H1 (cell line): Measurements from ENCODE around the gene NUP85. TPM values are rescaled to one million over a fixed set of nuclear protein-coding genes. Genes with fewer than 3 reads are reported as not detected.

Experiments
- CTCF ChIA-PET: fragments of 300-600 bp; sonication (Branson Sonifier 250); formaldehyde crosslinking; loops from one replicate; lab custom pipeline; 2021; ENCODE audit not compliant: partially characterized antibody; lab: Charles Lee
- POLR2A ChIA-PET: fragments of 300-600 bp; sonication (Branson Sonifier 250); formaldehyde crosslinking; loops from one replicate; lab custom pipeline; 2021; ENCODE audit warnings: inconsistent platforms; ENCODE audit not compliant: partially characterized antibody; lab: Charles Lee
- DNase-seq, 2 experiments: peaks; one replicate each; pipeline versions ENCODE4 v3.0.0 to v3.0.0-alpha.2; 2010 to 2022; ENCODE audit warnings: low spot score in 2 of 2, low read depth in 1 of 2, mixed read lengths in 1 of 2
- FAIRE-seq: peaks from 2 replicates; lab custom pipeline; 2011; peaks lifted over from hg19 to GRCh38; lab: Jason Lieb, UNC
- H2AFZ ChIP-seq: 2 replicates; pipeline ENCODE4 v1.8.1; 2012; ENCODE audit warnings: low read length, inconsistent platforms
- H2AK5ac ChIP-seq: 2 replicates; pipeline ENCODE4 v1.6.1; 2013; ENCODE audit warnings: low read depth, low read length
- H2BK120ac ChIP-seq: replicated peaks from 2 replicates; pipeline ENCODE3; 2013; ENCODE audit warnings: low read depth, low read length, inconsistent platforms
- H2BK12ac ChIP-seq: 2 replicates; pipeline ENCODE4 v1.6.1; 2013; ENCODE audit warnings: low read depth, low read length
- H2BK15ac ChIP-seq: 2 replicates; pipeline ENCODE4 v1.6.1; 2013; ENCODE audit warnings: low read length
- H2BK20ac ChIP-seq: 2 replicates; pipeline ENCODE4 v1.6.1; 2013; ENCODE audit warnings: low read length
- H2BK5ac ChIP-seq: 2 replicates; pipeline ENCODE4 v1.6.1; 2013; ENCODE audit warnings: low read depth, low read length
- H3K14ac ChIP-seq: 2 replicates; pipeline ENCODE4 v1.6.1; 2013; ENCODE audit warnings: inconsistent platforms; ENCODE audit not compliant: insufficient read length
- H3K18ac ChIP-seq: 2 replicates; pipeline ENCODE4 v1.6.1; 2013; ENCODE audit warnings: low read length; ENCODE audit errors: extremely low read depth
- H3K23ac ChIP-seq: 2 replicates; pipeline ENCODE4 v1.6.1; 2013; ENCODE audit warnings: inconsistent platforms; ENCODE audit not compliant: insufficient read length
- H3K23me2 ChIP-seq: 2 replicates; pipeline ENCODE4 v1.6.1; 2013; ENCODE audit warnings: low read depth, low read length
- H3K27ac ChIP-seq: 2 replicates; pipeline ENCODE4 v1.6.1; 2011; ENCODE audit warnings: low read depth, low read length, inconsistent platforms
- H3K27me3 ChIP-seq, 4 experiments: replicated peaks in 1 of 4; 1 replicate in 1 of 4; 2 replicates in 3 of 4; pipeline versions ENCODE4 v1.6.1 to v1.8.1; 2011 to 2013; ENCODE audit warnings: low read length in 3 of 4, mild to moderate bottlenecking in 3 of 4, inconsistent platforms in 2 of 4, mixed read lengths in 2 of 4, moderate library complexity in 1 of 4; ENCODE audit not compliant: control insufficient read depth in 3 of 4, insufficient read depth in 3 of 4; ENCODE audit errors: extremely low read depth in 1 of 4
- H3K36me3 ChIP-seq, 4 experiments: 2 replicates each; pipeline versions ENCODE4 v1.6.1 to v1.8.1; 2011 to 2013; ENCODE audit warnings: mild to moderate bottlenecking in 4 of 4, low read length in 3 of 4, moderate library complexity in 2 of 4, control low read depth in 1 of 4, inconsistent platforms in 1 of 4; ENCODE audit not compliant: insufficient read depth in 4 of 4, control insufficient read depth in 2 of 4
- H3K4ac ChIP-seq: replicated peaks from 2 replicates; pipeline ENCODE3; 2013; ENCODE audit warnings: low read length, low read depth, mixed read lengths, inconsistent platforms; ENCODE audit not compliant: insufficient read length
- H3K4me1 ChIP-seq, 4 experiments: replicated peaks in 1 of 4; 1 replicate in 1 of 4; 2 replicates in 3 of 4; pipeline versions ENCODE4 v1.6.1 to v1.8.1; 2011 to 2013; ENCODE audit warnings: low read length in 3 of 4, inconsistent platforms in 2 of 4, mixed read lengths in 1 of 4; ENCODE audit not compliant: insufficient read depth in 4 of 4, control insufficient read depth in 3 of 4
- H3K4me2 ChIP-seq, 2 experiments: 2 replicates each; pipeline versions ENCODE4 v1.6.1 to v1.8.1; 2011 to 2013; ENCODE audit warnings: low read depth in 2 of 2, low read length in 2 of 2, control low read depth in 1 of 2, inconsistent platforms in 1 of 2, mild to moderate bottlenecking in 1 of 2; ENCODE audit not compliant: insufficient read depth in 1 of 2
- H3K4me3 ChIP-seq, 4 experiments: fragments of 200-600, 300-600 bp in 1 of 4; sonication (generic), shearing (Covaris generic), sonication (Bioruptor Twin) in 1 of 4; 2 replicates each; pipeline versions ENCODE4 v1.5.1 to v1.8.1; 2011 to 2016; ENCODE audit warnings: low read length in 4 of 4, low read depth in 3 of 4, control low read depth in 2 of 4, inconsistent platforms in 2 of 4, mild to moderate bottlenecking in 2 of 4, mixed read lengths in 1 of 4, moderate library complexity in 1 of 4; ENCODE audit not compliant: insufficient read depth in 2 of 4; ENCODE audit errors: extremely low read depth in 1 of 4
- H3K56ac ChIP-seq: replicated peaks from 2 replicates; pipeline ENCODE3; 2013; ENCODE audit warnings: low read depth, mild to moderate bottlenecking, mixed read lengths, low read length, inconsistent platforms; ENCODE audit not compliant: insufficient read length
- H3K79me1 ChIP-seq: 2 replicates; pipeline ENCODE4 v1.6.1; 2013; ENCODE audit warnings: low read depth, low read length, control low read depth
- H3K79me2 ChIP-seq, 2 experiments: 2 replicates each; pipeline versions ENCODE4 v1.6.1 to v1.8.1; 2012 to 2013; ENCODE audit warnings: low read length in 2 of 2, mild to moderate bottlenecking in 2 of 2, inconsistent platforms in 1 of 2; ENCODE audit not compliant: insufficient read depth in 2 of 2, control insufficient read depth in 1 of 2
- H3K9ac ChIP-seq, 4 experiments: replicated peaks in 1 of 4; 1 replicate in 1 of 4; 2 replicates in 3 of 4; pipeline versions ENCODE4 v1.6.1 to v1.8.1; 2011 to 2013; ENCODE audit warnings: low read depth in 3 of 4, low read length in 3 of 4, control low read depth in 2 of 4, mild to moderate bottlenecking in 2 of 4, moderate library complexity in 2 of 4, inconsistent platforms in 1 of 4; ENCODE audit errors: extremely low read depth in 1 of 4
- H3K9me3 ChIP-seq, 2 experiments: 2 replicates each; pipeline versions ENCODE4 v1.6.1 to v1.8.1; 2012 to 2013; ENCODE audit warnings: mild to moderate bottlenecking in 2 of 2, moderate library complexity in 2 of 2, control low read depth in 1 of 2, inconsistent platforms in 1 of 2, low read depth in 1 of 2, low read length in 1 of 2, mixed read lengths in 1 of 2; ENCODE audit not compliant: insufficient read depth in 2 of 2
- H4K20me1 ChIP-seq, 2 experiments: replicated peaks in 1 of 2; 2 replicates each; pipeline versions ENCODE3 to v1.8.1; 2011 to 2013; ENCODE audit warnings: inconsistent platforms in 2 of 2, low read length in 2 of 2, mild to moderate bottlenecking in 1 of 2; ENCODE audit not compliant: insufficient read depth in 2 of 2, control insufficient read depth in 1 of 2
- H4K5ac ChIP-seq: 2 replicates; pipeline ENCODE4 v1.6.1; 2013; ENCODE audit warnings: low read length, low read depth, mixed read lengths, inconsistent platforms; ENCODE audit not compliant: insufficient read length
- H4K8ac ChIP-seq: 2 replicates; pipeline ENCODE4 v1.8.0; 2013; ENCODE audit warnings: mild to moderate bottlenecking, moderate library complexity, low read length, inconsistent platforms; ENCODE audit not compliant: insufficient read depth; ENCODE audit errors: extremely low read depth
- H4K91ac ChIP-seq: replicated peaks from 2 replicates; pipeline ENCODE3; 2013; ENCODE audit warnings: low read length, mixed read lengths, inconsistent platforms; ENCODE audit not compliant: insufficient read length
- CBX5 ChIP-seq: fragments of 300-800, 300-1000 bp; sonication (generic); IDR thresholded peaks from 2 replicates; pipeline ENCODE4 v1.7.1; 2016; ENCODE audit warnings: antibody characterized with exemption, low read length, low read depth
- CHD1 ChIP-seq: IDR thresholded peaks from 2 replicates; pipeline ENCODE4 v1.6.1; 2012; ENCODE audit warnings: low read depth, low read length, improper control_type of control experiment
- CREB1 ChIP-seq: IDR thresholded peaks from 2 replicates; pipeline ENCODE4 v1.6.1; 2012; ENCODE audit warnings: inconsistent platforms
- POLR2AphosphoS5 ChIP-seq: IDR thresholded peaks from 2 replicates; pipeline ENCODE4 v1.6.1; 2011; ENCODE audit warnings: low read depth, low read length
- RBBP5 ChIP-seq: IDR thresholded peaks from 2 replicates; pipeline ENCODE4 v1.7.1; 2012; ENCODE audit warnings: low read depth, mild to moderate bottlenecking, inconsistent platforms, low read length, moderate library complexity, borderline replicate concordance
- SIRT6 ChIP-seq: IDR thresholded peaks from one replicate; pipeline ENCODE4 v1.7.1; 2012; ENCODE audit warnings: low read length, inconsistent platforms
- WGBS, 2 experiments: shearing (Covaris generic) in 1 of 2; methylation state at CpG; one replicate each; pipeline versions ENCODE4 v1.1.6 to v1.1.7; 2013 to 2015; ENCODE audit warnings: low lambda C conversion rate in 2 of 2, mixed read lengths in 2 of 2, inconsistent platforms in 1 of 2, low coverage in 1 of 2, missing lambda C conversion rate in 1 of 2; ENCODE audit not compliant: insufficient replicate concordance in 2 of 2, insufficient coverage in 1 of 2, insufficient read length in 1 of 2; ENCODE audit errors: extremely low coverage in 1 of 2, missing lambda C conversion rate in 1 of 2; 5-methylcytosine and 5-hydroxymethylcytosine counted together
- polyA plus RNA-seq, 7 experiments: library from polyadenylated mRNA; depleted of rRNA in 3 of 7; stranded (reverse) in 5 of 7; unstranded in 2 of 7; fragments of >200 nt in 5 of 7; fragments of 200-250 nt in 2 of 7; gene quantifications; 1 replicate in 5 of 7; 2 replicates in 1 of 7; 4 replicates in 1 of 7; pipeline versions ENCODE4 v1.2.1 to v1.2.3, GENCODE V29; 2011 to 2013; ENCODE audit warnings: missing spikeins in 2 of 7, mixed read lengths in 2 of 7
- total RNA-seq: library from RNA; stranded (reverse); fragmentation: NEBNext Ultra II Directional; extraction: Animal tissue kit (Norgen Biotek cat#: 25700); gene quantifications from 2 replicates; pipeline ENCODE4 v1.2.1, GENCODE V29; 2021
- TF ChIP-seq, protein P1 (sequence below): IDR thresholded peaks from 2 replicates; pipeline ENCODE4 v1.6.1; 2012; ENCODE audit warnings: low read length, inconsistent platforms

NUP85 gene
- total and polyA plus RNA-seq, 2 of the 8 experiments (the other 6 are each of a cell fraction or from before 2014, with no cell fraction given): 98.5 to 154 TPM

DNA sequence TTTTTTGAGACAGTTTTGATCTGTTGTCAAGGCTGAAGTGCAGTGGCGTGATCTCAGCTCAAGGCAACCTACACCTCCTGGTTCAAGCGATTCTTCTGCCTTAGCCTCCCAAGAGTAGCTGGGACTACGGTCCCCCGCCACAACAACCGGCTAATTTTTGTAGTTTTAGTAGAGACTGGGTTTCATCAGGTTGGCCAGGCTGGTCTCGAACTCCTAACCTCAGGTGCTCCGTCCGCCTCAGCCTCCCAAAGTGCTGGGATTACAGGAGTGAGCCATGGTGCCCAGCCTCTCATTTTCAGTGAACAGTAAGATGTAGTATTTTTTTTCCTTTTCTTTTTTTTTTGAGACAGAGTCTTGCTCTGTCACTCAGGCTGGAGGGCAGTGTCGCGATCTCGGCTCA lies 30.5 kb upstream of the NUP85 start:
- Histone ChIP-seq H3K56ac (no peak overlapping the region), H3K18ac (no peak overlapping the region), H3K36me3 (peaks cover 25 to 93% (median 47%) of the 10 kb centered on the region in 4 experiments), H3K9ac (no peak overlapping the region), H3K4me1 (no peaks in the 10 kb centered on the region; a peak in 1 of 7 replicates), H3K9me3 (no peaks in the 10 kb centered on the region), H4K8ac (no peak overlapping the region), H4K5ac (no peak overlapping the region), H3K4me3 (no peak overlapping the region), H4K91ac (no peak overlapping the region), H2BK20ac (no peak overlapping the region), H2BK5ac (no peak overlapping the region), H3K4ac (no peak overlapping the region), H3K27me3 (no peaks in the 10 kb centered on the region), H3K27ac (no peak overlapping the region), H4K20me1 (peaks cover 12 to 15% of the 10 kb centered on the region in 2 experiments), H3K14ac (no peak overlapping the region), H2AFZ (no peak overlapping the region), H3K79me2 (peaks cover 10 to 86% of the 10 kb centered on the region in 2 experiments), H2BK120ac (no peak overlapping the region), H3K79me1 (no peaks in the 10 kb centered on the region; the same call in 1 of the 2 replicates), H3K23me2 (no peaks in the 10 kb centered on the region), H2BK15ac (no peak overlapping the region), H3K23ac (no peak overlapping the region), H3K4me2 (no peak overlapping the region), H2BK12ac (no peak overlapping the region), H2AK5ac (no peak overlapping the region)
- CTCF ChIA-PET: interaction anchor here (0.6 to 2.4 kb wide), 5 partner anchors 8 to 75 kb away, joined by 3 to 7 read pairs (median 3); no protein-coding TSS in a partner anchor
- 97% methylated on average over 9 of the region's 11 CpGs; no CpG with 5 or more reads in 1 of the 2 experiments for WGBS, 2 experiments
- FAIRE-seq (no peak), DNase-seq (no peak)
- POLR2A ChIA-PET: interaction anchor here (1.0 to 14.7 kb wide), 11 partner anchors 8 to 65 kb away, joined by 3 to 213 read pairs (median 6); partner anchors contain the start of genes ARMC7, JPT1 and SUMO2
- TF ChIP-seq CHD1: no peak
- TF ChIP-seq CREB1: no peak
- TF ChIP-seq RBBP5: no peak
- TF ChIP-seq, protein P1, sequence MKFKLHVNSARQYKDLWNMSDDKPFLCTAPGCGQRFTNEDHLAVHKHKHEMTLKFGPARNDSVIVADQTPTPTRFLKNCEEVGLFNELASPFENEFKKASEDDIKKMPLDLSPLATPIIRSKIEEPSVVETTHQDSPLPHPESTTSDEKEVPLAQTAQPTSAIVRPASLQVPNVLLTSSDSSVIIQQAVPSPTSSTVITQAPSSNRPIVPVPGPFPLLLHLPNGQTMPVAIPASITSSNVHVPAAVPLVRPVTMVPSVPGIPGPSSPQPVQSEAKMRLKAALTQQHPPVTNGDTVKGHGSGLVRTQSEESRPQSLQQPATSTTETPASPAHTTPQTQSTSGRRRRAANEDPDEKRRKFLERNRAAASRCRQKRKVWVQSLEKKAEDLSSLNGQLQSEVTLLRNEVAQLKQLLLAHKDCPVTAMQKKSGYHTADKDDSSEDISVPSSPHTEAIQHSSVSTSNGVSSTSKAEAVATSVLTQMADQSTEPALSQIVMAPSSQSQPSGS: no peak
- no peak for TF ChIP-seq CBX5
- TF ChIP-seq POLR2AphosphoS5: peak; percentile 20; the same call in 1 of the 2 replicates
- TF ChIP-seq SIRT6: no peak
